DLD1 (cell line): ENCODE measurements around the gene SIK2.
"Not testable (repeated sequence)": the region's sequence is repeated elsewhere in the genome, so short reads cannot be mapped to it uniquely, and the experiment has no call there.

ENCODE experiments used
- in situ Hi-C: cut with HindIII; loops from 2 replicates; pipeline ENCODE4 v1.10.0; 2017; ENCODE audit warnings: low sequenced_read_pairs

Gene SIK2

GRCh38 chr11:111748035-111748804, 146.0 kb downstream of the SIK2 start:
- in situ Hi-C loops, result no loop called here

- in situ Hi-C loops, result no loop called here
Observed at GRCh38 chr11:111749646-111750045, 147.4 kb downstream of the SIK2 start.

GRCh38 chr11:111756097-111756496, 153.8 kb downstream of the SIK2 start:
- in situ Hi-C loops, result no loop called here

GRCh38 chr11:111759376-111759775, 157.1 kb downstream of the SIK2 start:
- in situ Hi-C loops, result no loop called here

- in situ Hi-C loops, result no loop called here
Observed at GRCh38 chr11:111759778-111760407, 157.6 kb downstream of the SIK2 start.

GRCh38 chr11:111761036-111761435, 158.8 kb downstream of the SIK2 start:
- in situ Hi-C loops, result no loop called here

- in situ Hi-C loops, result no loop called here
Observed at GRCh38 chr11:111762526-111762925, 160.3 kb downstream of the SIK2 start.

GRCh38 chr11:111762981-111763643, 160.9 kb downstream of the SIK2 start:
- in situ Hi-C loops, result no loop called here

GRCh38 chr11:111764621-111765020, 162.4 kb downstream of the SIK2 start:
- in situ Hi-C loops, result no loop called here

GRCh38 chr11:111765320-111765983, 163.2 kb downstream of the SIK2 start:
- in situ Hi-C loops, result no loop called here

GRCh38 chr11:111765984-111766833, 164.0 kb downstream of the SIK2 start, which contains the start of gene PPP2R1B:
PPP2R1B (minus strand) TSS chr11:111766389; CDS start chr11:111766361, 28 bp downstream.
- in situ Hi-C loops, result no loop called here

GRCh38 chr11:111766834-111767142, 164.5 kb downstream of the SIK2 start:
- in situ Hi-C loops, result no loop called here

- in situ Hi-C loops, result no loop called here
Observed at GRCh38 chr11:111770581-111771134, 168.4 kb downstream of the SIK2 start.

- in situ Hi-C loops, result not testable (repeated sequence)
Observed at GRCh38 chr11:111771205-111771604, 169.0 kb downstream of the SIK2 start.

GRCh38 chr11:111772535-111772934, 170.3 kb downstream of the SIK2 start:
- in situ Hi-C loops, result no loop called here

GRCh38 chr11:111774955-111775710, 172.9 kb downstream of the SIK2 start:
- in situ Hi-C loops, result no loop called here

- in situ Hi-C loops, result no loop called here
Observed at GRCh38 chr11:111776398-111777093, 174.3 kb downstream of the SIK2 start.

- in situ Hi-C loops, result no loop called here
Observed at GRCh38 chr11:111777094-111778046, 175.1 kb downstream of the SIK2 start.
